Jurkat, Clone E6-1 (cell line): ENCODE measurements around the gene C15orf39.
"Not testable (repeated sequence)": the region's sequence is repeated elsewhere in the genome, so short reads cannot be mapped to it uniquely, and the experiment has no call there.

Experiments
- DNase-seq: peaks from one replicate; pipeline ENCODE4 v3.0.0-alpha.2; 2011; ENCODE audit warnings: low read depth, low spot score
- H3K4me3 ChIP-seq: 2 replicates; pipeline ENCODE4 v1.5.1; 2011; ENCODE audit warnings: mild to moderate bottlenecking, low read length, control low read depth, moderate library complexity

C15orf39 gene

DNA sequence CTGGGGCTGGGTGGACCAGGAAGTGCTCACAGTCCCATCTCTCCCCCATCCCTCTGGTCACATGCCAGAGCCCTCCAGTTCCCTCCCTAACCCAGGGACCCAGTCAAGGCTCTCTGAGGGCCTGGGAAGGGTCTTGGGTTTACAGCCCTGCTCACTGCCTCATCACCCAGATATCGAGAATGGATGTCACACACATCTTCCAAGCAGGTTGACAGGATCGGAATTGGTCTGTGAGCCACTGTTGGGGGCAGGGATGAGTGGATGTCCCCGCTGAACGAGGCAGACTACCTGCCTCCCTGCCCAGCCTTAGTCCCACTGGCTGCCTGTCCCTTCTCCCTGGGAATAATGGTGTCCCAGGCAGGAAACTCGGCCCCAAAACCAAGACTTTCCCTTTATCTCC lies 36.5 kb downstream of the C15orf39 start:
- H3K4me3 ChIP-seq = no peak overlapping the region

DNA sequence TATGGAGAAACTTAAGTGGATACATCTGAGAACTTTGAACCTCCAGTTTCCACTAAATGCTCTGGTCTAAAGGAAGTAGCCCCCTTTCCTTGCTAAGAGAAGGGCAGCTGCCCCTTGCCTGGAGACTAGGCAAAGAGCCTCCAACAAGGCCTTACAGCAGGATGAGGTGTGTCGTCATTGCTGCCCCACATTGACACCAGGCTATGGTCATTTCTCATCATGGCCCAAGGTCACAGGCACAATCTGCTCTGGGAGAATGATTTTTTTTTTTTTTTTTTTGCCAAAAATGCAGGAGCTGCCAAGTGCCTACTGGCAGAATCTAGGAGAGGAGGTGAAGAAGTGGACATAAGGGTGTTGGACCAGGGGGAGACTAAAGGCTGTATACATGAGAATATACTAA lies 44.1 kb downstream of the C15orf39 start:
- H3K4me3 ChIP-seq, DNase-seq: not testable (repeated sequence)

More for the DNA sequence above, 36.5 kb downstream of the C15orf39 start:
- no peak for DNase-seq

DNA sequence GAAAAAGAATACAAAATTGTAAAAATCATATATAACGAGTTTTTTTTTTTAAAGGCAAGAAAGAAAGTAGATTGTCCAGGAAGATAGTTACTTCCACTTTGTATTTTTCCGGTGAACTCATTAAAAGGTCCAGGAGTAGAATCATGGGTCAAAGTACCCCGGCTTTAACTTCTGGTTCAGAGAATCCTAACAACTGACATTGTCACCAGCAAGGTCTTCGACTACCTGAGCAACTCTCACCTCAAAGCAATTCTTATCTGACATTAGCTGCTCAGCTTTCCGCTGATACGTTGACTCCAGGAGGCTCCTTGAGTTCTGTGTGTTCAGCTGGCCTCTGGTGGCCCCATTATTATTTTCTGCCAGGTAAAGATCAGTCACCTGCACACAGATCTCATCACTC lies 47.3 kb downstream of the C15orf39 start:
- not testable (repeated sequence) for H3K4me3 ChIP-seq, DNase-seq

DNA sequence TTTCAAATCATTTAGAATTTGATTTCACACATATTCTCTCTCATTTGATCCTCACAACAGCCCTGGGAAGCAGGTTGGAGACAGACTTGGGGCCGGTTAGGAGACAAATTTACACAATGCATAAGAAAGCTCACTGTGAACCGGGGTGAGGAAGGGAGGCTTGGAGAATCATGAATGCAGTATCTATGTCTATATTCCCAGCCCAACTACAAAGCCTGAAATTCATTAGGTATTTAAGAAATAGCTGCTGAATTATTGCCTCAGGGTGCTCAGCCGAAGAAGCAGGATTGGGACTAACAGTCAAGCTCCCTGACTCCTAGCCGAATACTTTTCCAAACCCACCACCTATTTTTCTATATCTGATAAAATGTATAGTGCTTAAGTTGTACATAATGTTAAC lies 48.0 kb downstream of the C15orf39 start:
- DNase-seq = no peak
- no peak overlapping the region for H3K4me3 ChIP-seq

DNA sequence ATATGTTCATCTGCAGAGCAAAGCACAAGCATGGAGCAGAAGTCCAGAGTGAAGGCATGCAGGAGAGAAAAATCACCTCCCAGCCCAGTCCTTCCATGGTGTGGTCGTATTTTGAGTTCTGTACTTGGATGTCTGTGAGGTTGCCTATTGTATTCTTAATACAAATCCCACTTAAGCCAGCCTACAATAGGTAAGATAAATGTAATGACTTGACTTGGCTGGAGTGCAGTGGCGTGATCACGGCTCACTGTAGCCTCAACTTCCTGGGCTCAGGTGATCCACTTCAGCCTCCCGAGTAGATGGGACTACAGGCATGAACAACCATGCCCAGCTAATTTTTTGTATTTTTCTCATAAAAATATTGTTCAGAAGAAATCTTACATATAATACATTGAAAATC lies 49.7 kb downstream of the C15orf39 start:
- H3K4me3 ChIP-seq, DNase-seq: not testable (repeated sequence)

DNA sequence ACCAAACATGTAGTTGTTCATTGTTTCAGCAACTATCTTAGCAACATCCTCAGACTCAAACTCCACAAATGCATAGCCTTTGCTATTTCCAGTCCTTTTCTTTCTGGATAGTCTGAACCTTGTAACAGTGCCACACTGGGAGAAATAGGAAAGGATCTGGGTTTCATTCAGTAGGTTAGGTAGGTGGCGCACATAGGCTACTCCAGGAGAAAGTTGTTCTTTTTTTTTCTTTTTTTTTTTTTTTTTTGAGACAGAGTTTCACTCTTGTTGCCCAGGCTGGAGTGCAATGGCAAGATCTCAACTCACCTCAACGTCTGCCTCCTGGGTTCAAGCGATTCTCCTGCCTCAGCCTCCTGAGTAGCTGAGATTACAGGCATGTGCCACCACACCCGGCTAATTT lies 50.6 kb downstream of the C15orf39 start:
- DNase-seq, H3K4me3 ChIP-seq: not testable (repeated sequence)

DNA sequence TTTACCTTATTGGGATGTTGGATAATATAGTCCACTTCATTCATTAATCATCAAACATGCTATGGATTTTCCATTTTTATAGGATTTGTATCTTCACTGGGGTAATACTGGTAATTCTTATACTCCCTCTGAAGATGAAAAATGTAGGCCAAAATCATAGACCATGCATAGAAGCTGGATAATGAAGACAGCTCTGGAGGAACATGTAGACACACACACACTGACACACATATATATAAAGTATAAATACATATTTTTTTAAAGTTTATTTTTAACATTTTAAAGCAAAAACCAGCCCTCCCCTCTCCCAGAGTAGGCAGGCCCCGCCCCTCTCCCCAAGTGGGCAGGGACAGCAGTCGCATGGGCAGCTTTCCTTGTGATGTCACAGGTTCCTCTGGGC lies 56.4 kb downstream of the C15orf39 start, which contains the start of gene GOLGA6C:
Gene GOLGA6C (plus strand): TSS at position 301 of the 400 bp plus-strand sequence. CDS start 265 bp downstream, outside the sequence.
- not testable (repeated sequence) for H3K4me3 ChIP-seq, DNase-seq

DNA sequence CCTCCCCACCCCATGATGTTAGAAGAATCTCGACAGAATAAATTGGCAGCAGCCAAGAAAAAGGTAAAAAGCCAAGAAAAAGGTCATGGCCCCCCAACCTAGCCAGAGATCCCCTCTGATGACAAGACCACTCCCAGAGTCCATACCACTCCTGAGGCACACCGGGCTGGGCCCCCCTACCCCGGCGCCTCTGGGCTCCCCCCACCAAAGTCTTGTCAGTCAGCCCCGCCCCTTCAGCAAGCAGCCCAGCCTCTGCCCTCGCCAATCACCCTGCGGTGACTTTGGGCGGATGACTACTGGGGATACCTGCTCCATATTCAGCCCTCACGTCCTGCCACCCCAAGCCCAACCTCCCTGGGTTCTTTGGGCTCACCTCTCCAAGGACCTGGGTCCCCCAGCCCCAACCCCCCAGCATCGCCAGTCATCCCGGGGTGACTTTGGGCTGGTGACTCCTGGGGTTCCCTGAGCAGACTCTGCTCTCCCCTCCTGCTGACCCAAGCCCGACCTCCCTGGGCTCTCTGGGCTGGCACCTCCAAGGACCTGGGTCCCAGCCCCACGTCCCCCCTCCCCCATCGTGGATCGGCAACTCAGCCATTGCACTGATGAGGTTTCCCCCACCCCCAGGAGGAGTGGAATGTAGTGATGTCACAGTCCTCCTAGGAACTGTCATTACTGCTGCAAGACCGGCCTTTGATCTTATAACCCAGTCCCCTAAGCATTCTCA lies 57.1 kb downstream of the C15orf39 start:
- not testable (repeated sequence) for H3K4me3 ChIP-seq, DNase-seq

DNA sequence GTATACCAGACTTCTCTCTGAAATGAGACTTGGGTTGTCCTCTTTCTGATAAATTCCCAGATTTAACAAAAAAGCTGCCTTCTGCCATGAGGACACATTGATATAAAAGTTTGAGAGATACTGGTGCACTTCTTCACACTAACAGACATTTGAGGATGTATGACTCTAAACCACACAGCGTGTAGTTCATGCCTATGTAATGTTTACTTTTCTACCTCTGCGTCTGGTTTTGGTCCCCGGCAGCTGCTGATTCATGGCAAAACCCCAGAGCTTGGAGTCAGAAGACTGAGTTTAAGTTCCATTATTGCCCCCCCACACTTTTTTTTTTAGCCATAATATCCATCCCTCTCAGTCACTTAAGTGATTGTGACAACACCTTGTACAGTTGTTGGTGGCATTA lies 58.2 kb downstream of the C15orf39 start:
- H3K4me3 ChIP-seq, DNase-seq: not testable (repeated sequence)
